Mesendoderm (in vitro differentiated cells): ENCODE data around the gene CCL16.

ENCODE experiments used
- DNase-seq: peaks from one replicate; pipeline ENCODE4 v3.0.0; 2013
- H2AK5ac ChIP-seq: 2 replicates; pipeline ENCODE4 v1.6.1; 2013; ENCODE audit warnings: low read length, inconsistent platforms
- H2BK120ac ChIP-seq: 2 replicates; pipeline ENCODE4 v1.6.1; 2013; ENCODE audit warnings: low read depth, mild to moderate bottlenecking, low read length, moderate library complexity, mixed read lengths
- H2BK15ac ChIP-seq: replicated peaks from 2 replicates; pipeline ENCODE4 v1.6.1; 2013; ENCODE audit warnings: low read depth, mild to moderate bottlenecking, moderate library complexity
- H2BK5ac ChIP-seq: 2 replicates; pipeline ENCODE4 v1.6.1; 2013; ENCODE audit warnings: low read length, inconsistent platforms
- H3K18ac ChIP-seq: 2 replicates; pipeline ENCODE4 v1.6.1; 2013; ENCODE audit warnings: mild to moderate bottlenecking, low read length, mixed read lengths
- H3K23ac ChIP-seq: one replicate; pipeline ENCODE4 v1.6.1; 2013; ENCODE audit warnings: low read length
- H3K27ac ChIP-seq: 2 replicates; pipeline ENCODE4 v1.5.1; 2013; ENCODE audit warnings: low read depth, mild to moderate bottlenecking, inconsistent platforms, low read length, moderate library complexity
- H3K27me3 ChIP-seq: 2 replicates; pipeline ENCODE4 v1.6.1; 2013; ENCODE audit warnings: low read length, control low read depth, mild to moderate bottlenecking, inconsistent platforms; ENCODE audit not compliant: insufficient read depth, poor library complexity
- H3K36me3 ChIP-seq: 2 replicates; pipeline ENCODE4 v1.6.1; 2013; ENCODE audit warnings: low read length, inconsistent platforms; ENCODE audit not compliant: control insufficient read depth, insufficient read depth
- H3K4ac ChIP-seq: one replicate; pipeline ENCODE4 v1.6.1; 2013; ENCODE audit warnings: low read depth, mild to moderate bottlenecking, low read length, moderate library complexity
- H3K4me1 ChIP-seq: 2 replicates; pipeline ENCODE4 v1.6.1; 2013; ENCODE audit warnings: low read depth, low read length, inconsistent platforms; ENCODE audit not compliant: control insufficient read depth
- H3K4me2 ChIP-seq: 2 replicates; pipeline ENCODE4 v1.6.1; 2013; ENCODE audit warnings: low read length
- H3K4me3 ChIP-seq: 2 replicates; pipeline ENCODE4 v1.5.1; 2013; ENCODE audit warnings: mild to moderate bottlenecking, low read length
- H3K56ac ChIP-seq: one replicate; pipeline ENCODE4 v1.6.1; 2013; ENCODE audit warnings: low read length
- H3K79me1 ChIP-seq: 2 replicates; pipeline ENCODE4 v1.6.1; 2013; ENCODE audit warnings: low read length, inconsistent platforms
- H3K79me2 ChIP-seq: 2 replicates; pipeline ENCODE4 v1.6.1; 2013; ENCODE audit warnings: mild to moderate bottlenecking, low read length; ENCODE audit not compliant: control insufficient read depth, insufficient read depth
- H3K9ac ChIP-seq: 2 replicates; pipeline ENCODE4 v1.6.1; 2013; ENCODE audit warnings: low read length, inconsistent platforms
- H4K5ac ChIP-seq: one replicate; pipeline ENCODE4 v1.6.1; 2013; ENCODE audit warnings: low read length
- H4K8ac ChIP-seq: one replicate; pipeline ENCODE4 v1.6.1; 2013; ENCODE audit warnings: low read depth, mild to moderate bottlenecking, control low read depth, low read length, moderate library complexity
- WGBS: extraction: QIAGEN DNeasy Blood & Tissue Kit; methylation state at CpG from one replicate; pipeline ENCODE4 v1.1.7; 2013; ENCODE audit warnings: low lambda C conversion rate, missing lambda C conversion rate; ENCODE audit not compliant: insufficient coverage; ENCODE audit errors: extremely low coverage; 5-methylcytosine and 5-hydroxymethylcytosine counted together

CCL16 gene

GRCh38 chr17:35972945-35973332 is 8.4 kb downstream of the CCL16 start:
- Histone ChIP-seq H3K56ac (no peak overlapping the region), H3K4ac (no peak overlapping the region), H3K9ac (no peak overlapping the region), H2BK5ac (no peak overlapping the region), H2AK5ac (no peak overlapping the region), H3K36me3 (no peaks in the 10 kb centered on the region), H3K4me2 (no peak overlapping the region), H3K4me1 (no peaks in the 10 kb centered on the region), H3K27me3 (no peaks in the 10 kb centered on the region), H3K27ac (no peak overlapping the region), H3K18ac (no peak overlapping the region), H4K5ac (no peak overlapping the region), H2BK120ac (no peak overlapping the region), H3K79me1 (no peaks in the 10 kb centered on the region), H3K79me2 (no peaks in the 10 kb centered on the region), H3K4me3 (no peak overlapping the region), H4K8ac (no peak overlapping the region), H3K23ac (no peak overlapping the region), H2BK15ac (no peak overlapping the region)
- no peak for DNase-seq
- no CpG with 5 or more reads among the region's 4 CpGs for WGBS

DNA sequence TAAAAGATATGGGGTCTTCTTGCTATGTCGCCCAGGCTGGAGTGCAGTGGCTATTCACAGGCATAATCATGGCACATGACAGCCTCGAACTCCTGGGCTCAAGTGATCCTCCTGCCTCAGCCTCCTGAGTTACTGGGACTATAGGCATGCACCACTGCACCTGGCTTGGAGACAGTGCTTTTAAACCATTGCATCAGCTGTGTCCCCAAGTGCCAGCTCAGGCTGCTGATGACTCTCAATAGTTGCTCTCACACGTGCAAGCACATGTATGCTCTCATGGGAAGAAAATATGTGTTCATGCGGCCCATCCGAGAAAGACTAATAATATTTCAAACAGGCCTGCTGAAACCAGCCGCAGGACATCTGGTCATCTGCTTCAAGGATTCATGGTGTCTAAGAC is 8.8 kb downstream of the CCL16 start:
- no peak overlapping the region for H4K8ac ChIP-seq
- H3K36me3 ChIP-seq: no peaks in the 10 kb centered on the region
- no peak overlapping the region for H3K4ac ChIP-seq
- no peak overlapping the region for H3K4me2 ChIP-seq
- H4K5ac ChIP-seq: no peak overlapping the region
- H3K27ac ChIP-seq: no peak overlapping the region
- H3K27me3 ChIP-seq: no peaks in the 10 kb centered on the region
- H2AK5ac ChIP-seq: no peak overlapping the region
- no peaks in the 10 kb centered on the region for H3K79me2 ChIP-seq
- no peak overlapping the region for H2BK120ac ChIP-seq
- H3K79me1 ChIP-seq: no peaks in the 10 kb centered on the region
- H3K9ac ChIP-seq: no peak overlapping the region
- H2BK5ac ChIP-seq: no peak overlapping the region
- H3K4me3 ChIP-seq: no peak overlapping the region
- H3K4me1 ChIP-seq: no peaks in the 10 kb centered on the region
- H3K18ac ChIP-seq: no peak overlapping the region
- no peak for DNase-seq
- no peak overlapping the region for H3K56ac ChIP-seq
- WGBS: no CpG with 5 or more reads among the region's 6 CpGs
- no peak overlapping the region for H3K23ac ChIP-seq
- H2BK15ac ChIP-seq: no peak overlapping the region

DNA sequence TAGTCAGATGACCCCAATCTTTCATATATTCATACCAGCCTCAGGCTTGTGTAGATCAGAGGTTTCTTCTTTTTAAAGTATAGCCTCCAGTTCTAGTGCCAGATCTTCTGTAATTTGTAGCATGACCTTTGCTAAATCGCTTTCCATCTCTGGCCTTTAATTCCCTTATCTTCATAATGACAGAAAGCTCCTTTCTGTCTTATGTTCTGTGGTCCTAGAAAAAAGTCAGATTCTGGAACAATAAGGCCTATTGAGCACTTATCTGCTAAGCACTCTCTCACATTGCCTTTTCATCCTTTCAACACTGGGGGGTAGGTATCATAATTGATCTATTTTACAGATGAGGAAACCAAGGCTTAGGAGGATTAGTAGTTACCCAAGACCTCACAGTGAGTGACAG is 9.2 kb downstream of the CCL16 start:
- Histone ChIP-seq H2BK120ac (no peak overlapping the region), H2BK15ac (no peak overlapping the region), H3K9ac (no peak overlapping the region), H3K23ac (no peak overlapping the region), H3K4ac (no peak overlapping the region), H3K36me3 (no peaks in the 10 kb centered on the region), H3K18ac (no peak overlapping the region), H4K5ac (no peak overlapping the region), H3K27ac (no peak overlapping the region), H3K4me2 (no peak overlapping the region), H3K4me1 (no peaks in the 10 kb centered on the region), H3K79me1 (no peaks in the 10 kb centered on the region), H3K56ac (no peak overlapping the region), H3K79me2 (no peaks in the 10 kb centered on the region), H3K4me3 (no peak overlapping the region), H4K8ac (no peak overlapping the region), H2BK5ac (no peak overlapping the region), H2AK5ac (no peak overlapping the region), H3K27me3 (no peaks in the 10 kb centered on the region)
- no peak for DNase-seq
- WGBS: no CpG with 5 or more reads among the region's 1 CpG

DNA sequence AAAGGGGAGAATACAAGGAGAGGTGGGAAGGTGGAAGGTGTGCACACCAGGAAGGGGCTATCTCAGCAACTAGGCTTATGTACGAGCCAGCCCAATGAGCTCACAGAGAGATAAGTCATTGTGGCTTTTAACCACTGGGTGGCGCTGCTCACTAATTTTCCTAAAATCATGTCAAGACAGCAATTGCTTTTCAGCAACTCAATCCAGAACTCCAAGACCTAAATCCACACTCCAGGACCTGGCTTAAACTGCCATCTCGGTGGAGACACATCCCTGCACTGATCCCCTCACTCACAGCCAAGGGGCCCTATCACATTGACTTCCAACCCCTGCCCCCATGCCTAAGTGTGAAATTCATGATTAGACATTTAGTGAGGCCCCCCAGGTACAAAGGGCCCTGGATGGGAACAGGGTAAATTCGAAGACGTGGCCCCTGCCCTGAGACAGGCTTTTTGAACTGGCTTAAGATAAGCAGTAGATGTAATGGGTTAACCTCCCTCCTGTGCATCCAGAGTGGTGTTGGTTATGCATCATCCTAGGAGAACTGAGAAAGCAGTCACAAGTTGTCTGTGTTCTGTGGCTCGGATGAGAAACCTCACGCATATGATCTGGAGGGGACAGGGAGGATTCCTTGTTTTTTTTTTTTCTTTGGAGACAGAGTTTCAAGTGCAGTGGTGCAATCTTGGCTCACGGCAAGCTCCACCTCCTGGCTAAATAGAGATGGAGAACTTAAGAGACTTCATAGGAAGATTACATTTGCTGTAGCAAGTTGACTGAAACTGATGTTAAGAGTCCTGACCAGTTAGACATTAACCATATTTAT is 11.5 kb downstream of the CCL16 start:
- WGBS: no CpG with 5 or more reads among the region's 8 CpGs

GRCh38 chr17:35968520-35969054 is 12.7 kb downstream of the CCL16 start:
- Histone ChIP-seq H3K27ac (no peak overlapping the region), H3K23ac (no peak overlapping the region), H2BK15ac (no peak overlapping the region), H3K4me2 (no peak overlapping the region), H4K8ac (no peak overlapping the region), H3K56ac (no peak overlapping the region), H3K4me1 (no peaks in the 10 kb centered on the region), H3K18ac (no peak overlapping the region), H3K4ac (no peak overlapping the region), H3K27me3 (no peaks in the 10 kb centered on the region), H2BK5ac (no peak overlapping the region), H3K79me2 (no peaks in the 10 kb centered on the region), H2AK5ac (no peak overlapping the region), H3K4me3 (no peak overlapping the region), H3K9ac (no peak overlapping the region), H2BK120ac (no peak overlapping the region), H4K5ac (no peak overlapping the region), H3K36me3 (no peaks in the 10 kb centered on the region), H3K79me1 (no peaks in the 10 kb centered on the region)
- no CpG with 5 or more reads among the region's 10 CpGs for WGBS
- DNase-seq: no peak

More for the DNA sequence above, 11.5 kb downstream of the CCL16 start:
- H2BK120ac ChIP-seq: no peak overlapping the region
- no peak overlapping the region for H3K27ac ChIP-seq
- H3K79me1 ChIP-seq: no peaks in the 10 kb centered on the region
- no peak overlapping the region for H3K9ac ChIP-seq
- no peak overlapping the region for H4K8ac ChIP-seq
- H3K18ac ChIP-seq: no peak overlapping the region
- H3K23ac ChIP-seq: no peak overlapping the region
- H3K56ac ChIP-seq: no peak overlapping the region
- no peak overlapping the region for H3K4me3 ChIP-seq
- H3K4me1 ChIP-seq: no peaks in the 10 kb centered on the region
- DNase-seq: peak; percentile 87
- no peak overlapping the region for H3K4ac ChIP-seq
- H3K4me2 ChIP-seq: no peak overlapping the region
- no peaks in the 10 kb centered on the region for H3K36me3 ChIP-seq
- no peaks in the 10 kb centered on the region for H3K27me3 ChIP-seq
- H4K5ac ChIP-seq: no peak overlapping the region
- no peaks in the 10 kb centered on the region for H3K79me2 ChIP-seq
- no peak overlapping the region for H2BK15ac ChIP-seq
- no peak overlapping the region for H2AK5ac ChIP-seq
- H2BK5ac ChIP-seq: no peak overlapping the region

- Histone ChIP-seq H3K4me2 (no peak overlapping the region), H3K4me1 (no peaks in the 10 kb centered on the region), H3K27me3 (no peaks in the 10 kb centered on the region), H2AK5ac (no peak overlapping the region), H3K56ac (no peak overlapping the region), H4K8ac (no peak overlapping the region), H3K23ac (no peak overlapping the region), H4K5ac (no peak overlapping the region), H3K9ac (no peak overlapping the region), H3K79me2 (no peaks in the 10 kb centered on the region), H3K18ac (no peak overlapping the region), H2BK5ac (no peak overlapping the region), H2BK15ac (no peak overlapping the region), H3K4ac (no peak overlapping the region), H3K4me3 (no peak overlapping the region), H3K36me3 (no peaks in the 10 kb centered on the region), H3K79me1 (no peaks in the 10 kb centered on the region), H3K27ac (no peak overlapping the region), H2BK120ac (no peak overlapping the region)
- no CpG with 5 or more reads among the region's 7 CpGs for WGBS
- DNase-seq: no peak
Measured at GRCh38 chr17:35965272-35965671, 16.0 kb downstream of the CCL16 start.
